K562 (cell line): Measurements from ENCODE around the gene HDAC9.

Experiments used
- CHD2 ChIP-seq: IDR thresholded peaks from 2 replicates; pipeline ENCODE4 v1.6.1; 2011; ENCODE audit warnings: low read depth, low read length
- CHD7 ChIP-seq: fragments of 200-600 bp; sonication (generic); IDR thresholded peaks from one replicate; pipeline ENCODE4 v1.6.1; 2012; ENCODE audit warnings: mild to moderate bottlenecking, low read depth, low read length, inconsistent platforms
- EZH2 ChIP-seq: IDR thresholded peaks from 2 replicates; pipeline ENCODE4 v1.6.1; 2012; ENCODE audit warnings: low read depth, mild to moderate bottlenecking, inconsistent platforms, low read length, borderline replicate concordance
- KLF16 ChIP-seq: IDR thresholded peaks from 2 replicates; pipeline ENCODE4 v1.6.1; 2016; ENCODE audit warnings: antibody characterized with exemption
- MEF2D ChIP-seq: conservative IDR thresholded peaks from 2 replicates; pipeline ENCODE4 v1.6.1; 2016; ENCODE audit warnings: low read depth, missing genetic modification characterization, missing compliant biosample characterization
- NRF1 ChIP-seq, 2 experiments: fragments of 450-650 bp; IDR thresholded peaks in 1 of 2; conservative IDR thresholded peaks in 1 of 2; 2 replicates each; pipeline ENCODE4 v1.6.1; 2014; ENCODE audit warnings: mild to moderate bottlenecking in 2 of 2
- SMAD3 ChIP-seq: fragments of 450-650 bp; formaldehyde crosslinking; conservative IDR thresholded peaks from 2 replicates; pipeline ENCODE4 v1.4.0; 2020; ENCODE audit warnings: mild to moderate bottlenecking
- SMARCA5 ChIP-seq: fragments of 450-650 bp; IDR thresholded peaks from 2 replicates; pipeline ENCODE4 v1.6.1; 2016
- ZNF133 ChIP-seq: fragments of 250-450 bp; sonication (Bioruptor Pico); IDR thresholded peaks from 2 replicates; pipeline ENCODE4 v1.4.0; 2020; ENCODE audit warnings: mild to moderate bottlenecking
- TF ChIP-seq, protein P1 (sequence below), 3 experiments: IDR thresholded peaks in 2 of 3; conservative IDR thresholded peaks in 1 of 3; 2 replicates each; pipeline ENCODE4 v1.5.1; 2011 to 2012; ENCODE audit warnings: low read length in 3 of 3, mild to moderate bottlenecking in 3 of 3, control low read depth in 2 of 3, improper control_type of control experiment in 1 of 3, inconsistent platforms in 1 of 3, low read depth in 1 of 3, mixed read lengths in 1 of 3, moderate library complexity in 1 of 3; ENCODE audit not compliant: insufficient read depth in 2 of 3
- TF ChIP-seq, protein P2 (sequence below), 2 experiments: fragments of 450-650 bp; formaldehyde crosslinking in 1 of 2; IDR thresholded peaks; 2 replicates each; pipeline versions ENCODE4 v1.4.0 to v1.6.1; 2014 to 2020; ENCODE audit warnings: mild to moderate bottlenecking in 2 of 2, borderline replicate concordance in 1 of 2, low read depth in 1 of 2

DNA sequence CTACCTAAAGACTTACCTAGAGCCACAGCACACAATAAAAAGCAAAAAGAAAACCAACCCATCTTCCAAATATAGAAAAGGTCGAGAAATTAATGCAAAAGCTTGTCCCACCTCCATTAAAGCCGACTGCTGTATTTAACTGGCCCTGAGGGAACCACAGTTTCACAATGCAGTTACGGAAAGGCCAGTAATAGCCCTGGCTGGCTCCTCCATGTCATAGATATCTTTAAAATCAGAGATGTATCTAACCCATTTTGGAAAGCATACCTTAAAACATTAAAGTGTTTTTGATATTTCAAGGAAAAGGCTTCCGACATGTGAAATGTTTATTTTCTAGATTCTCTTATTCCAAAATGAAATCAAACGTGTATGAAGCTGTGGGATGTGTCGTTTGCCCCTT lies 23.0 kb downstream of the HDAC9 start:
- TF ChIP-seq SMAD3 (CRISPR knock-in tag) (no peak), CHD2 (no peak), NRF1 (conservative IDR thresholded peaks at IDR 0.05 in 1 of 2, IDR thresholded peaks at IDR 0.05 in 1 of 2) (no peak), KLF16 (no peak), SMARCA5 (no peak), MEF2D (tag) (no peak), EZH2 (no peak), CHD7 (no peak), ZNF133 (CRISPR knock-in tag) (no peak)
- TF ChIP-seq, protein P1, sequence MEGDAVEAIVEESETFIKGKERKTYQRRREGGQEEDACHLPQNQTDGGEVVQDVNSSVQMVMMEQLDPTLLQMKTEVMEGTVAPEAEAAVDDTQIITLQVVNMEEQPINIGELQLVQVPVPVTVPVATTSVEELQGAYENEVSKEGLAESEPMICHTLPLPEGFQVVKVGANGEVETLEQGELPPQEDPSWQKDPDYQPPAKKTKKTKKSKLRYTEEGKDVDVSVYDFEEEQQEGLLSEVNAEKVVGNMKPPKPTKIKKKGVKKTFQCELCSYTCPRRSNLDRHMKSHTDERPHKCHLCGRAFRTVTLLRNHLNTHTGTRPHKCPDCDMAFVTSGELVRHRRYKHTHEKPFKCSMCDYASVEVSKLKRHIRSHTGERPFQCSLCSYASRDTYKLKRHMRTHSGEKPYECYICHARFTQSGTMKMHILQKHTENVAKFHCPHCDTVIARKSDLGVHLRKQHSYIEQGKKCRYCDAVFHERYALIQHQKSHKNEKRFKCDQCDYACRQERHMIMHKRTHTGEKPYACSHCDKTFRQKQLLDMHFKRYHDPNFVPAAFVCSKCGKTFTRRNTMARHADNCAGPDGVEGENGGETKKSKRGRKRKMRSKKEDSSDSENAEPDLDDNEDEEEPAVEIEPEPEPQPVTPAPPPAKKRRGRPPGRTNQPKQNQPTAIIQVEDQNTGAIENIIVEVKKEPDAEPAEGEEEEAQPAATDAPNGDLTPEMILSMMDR (IDR thresholded peaks at IDR 0.05 in 2 of 3, conservative IDR thresholded peaks at IDR 0.05 in 1 of 3; ENCODE audit: insufficient read depth in 2 of 3, low read depth in 1 of 3, low read length in 3 of 3), result no peak
- TF ChIP-seq, protein P2, sequence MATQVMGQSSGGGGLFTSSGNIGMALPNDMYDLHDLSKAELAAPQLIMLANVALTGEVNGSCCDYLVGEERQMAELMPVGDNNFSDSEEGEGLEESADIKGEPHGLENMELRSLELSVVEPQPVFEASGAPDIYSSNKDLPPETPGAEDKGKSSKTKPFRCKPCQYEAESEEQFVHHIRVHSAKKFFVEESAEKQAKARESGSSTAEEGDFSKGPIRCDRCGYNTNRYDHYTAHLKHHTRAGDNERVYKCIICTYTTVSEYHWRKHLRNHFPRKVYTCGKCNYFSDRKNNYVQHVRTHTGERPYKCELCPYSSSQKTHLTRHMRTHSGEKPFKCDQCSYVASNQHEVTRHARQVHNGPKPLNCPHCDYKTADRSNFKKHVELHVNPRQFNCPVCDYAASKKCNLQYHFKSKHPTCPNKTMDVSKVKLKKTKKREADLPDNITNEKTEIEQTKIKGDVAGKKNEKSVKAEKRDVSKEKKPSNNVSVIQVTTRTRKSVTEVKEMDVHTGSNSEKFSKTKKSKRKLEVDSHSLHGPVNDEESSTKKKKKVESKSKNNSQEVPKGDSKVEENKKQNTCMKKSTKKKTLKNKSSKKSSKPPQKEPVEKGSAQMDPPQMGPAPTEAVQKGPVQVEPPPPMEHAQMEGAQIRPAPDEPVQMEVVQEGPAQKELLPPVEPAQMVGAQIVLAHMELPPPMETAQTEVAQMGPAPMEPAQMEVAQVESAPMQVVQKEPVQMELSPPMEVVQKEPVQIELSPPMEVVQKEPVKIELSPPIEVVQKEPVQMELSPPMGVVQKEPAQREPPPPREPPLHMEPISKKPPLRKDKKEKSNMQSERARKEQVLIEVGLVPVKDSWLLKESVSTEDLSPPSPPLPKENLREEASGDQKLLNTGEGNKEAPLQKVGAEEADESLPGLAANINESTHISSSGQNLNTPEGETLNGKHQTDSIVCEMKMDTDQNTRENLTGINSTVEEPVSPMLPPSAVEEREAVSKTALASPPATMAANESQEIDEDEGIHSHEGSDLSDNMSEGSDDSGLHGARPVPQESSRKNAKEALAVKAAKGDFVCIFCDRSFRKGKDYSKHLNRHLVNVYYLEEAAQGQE (IDR thresholded peaks at IDR 0.05; ENCODE audit: borderline replicate concordance), result no peak
- TF ChIP-seq, protein P2 (CRISPR knock-in tag; IDR thresholded peaks at IDR 0.05; ENCODE audit: low read depth), result no peak
